ENCODE data around the gene TFCP2L1. TPM values are rescaled to one million over a fixed set of nuclear protein-coding genes. Genes with fewer than 3 reads are reported as not detected.

Gene TFCP2L1
- total and polyA plus RNA-seq, 2 donors (not counting 1 experiment from before 2014, with no cell fraction given) = not detected

DNA sequence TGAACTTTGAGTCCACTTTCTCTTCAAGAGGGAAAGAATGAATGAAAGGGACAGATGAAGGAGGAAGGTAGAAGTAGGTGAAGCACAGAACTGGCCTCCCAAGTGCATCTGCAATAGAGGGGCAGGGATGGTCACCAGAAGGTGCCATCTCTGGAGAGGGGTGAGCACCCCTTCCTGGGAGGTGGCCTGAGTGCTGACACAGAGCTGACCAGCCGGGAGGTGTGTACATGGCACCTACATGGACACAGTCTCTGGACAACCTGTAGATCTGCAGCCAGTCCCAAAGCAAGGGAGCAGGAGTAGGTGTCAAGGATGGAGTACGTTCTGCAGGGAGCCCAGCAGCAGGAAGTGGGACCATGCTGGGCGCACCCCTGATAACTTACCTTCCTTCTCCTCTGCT is 83.2 kb downstream of the TFCP2L1 start:
- H3K4me3 ChIP-seq (replicated peaks in 1 of 4; ENCODE audit: control extremely low read depth in 1 of 4, insufficient read depth in 1 of 4, low read depth in 3 of 4, low read length in 4 of 4) = no peak overlapping the region
- H3K79me2 ChIP-seq (ENCODE audit: control insufficient read depth, insufficient read depth, low read length) = no peaks in the 10 kb centered on the region
- H3K9ac ChIP-seq (ENCODE audit: insufficient read depth, low read length) = no peak overlapping the region
- H3K27me3 ChIP-seq (ENCODE audit: control insufficient read depth, insufficient read depth, low read length) = no peaks in the 10 kb centered on the region
- DNase-seq (ENCODE audit: low read depth in 2 of 2) = no peak
- no peak overlapping the region for H2AFZ ChIP-seq (ENCODE audit: low read length)
- no peaks in the 10 kb centered on the region for H3K4me1 ChIP-seq (ENCODE audit: control insufficient read depth, extremely low read depth, insufficient read depth, low read length)
- TF ChIP-seq, protein P1, sequence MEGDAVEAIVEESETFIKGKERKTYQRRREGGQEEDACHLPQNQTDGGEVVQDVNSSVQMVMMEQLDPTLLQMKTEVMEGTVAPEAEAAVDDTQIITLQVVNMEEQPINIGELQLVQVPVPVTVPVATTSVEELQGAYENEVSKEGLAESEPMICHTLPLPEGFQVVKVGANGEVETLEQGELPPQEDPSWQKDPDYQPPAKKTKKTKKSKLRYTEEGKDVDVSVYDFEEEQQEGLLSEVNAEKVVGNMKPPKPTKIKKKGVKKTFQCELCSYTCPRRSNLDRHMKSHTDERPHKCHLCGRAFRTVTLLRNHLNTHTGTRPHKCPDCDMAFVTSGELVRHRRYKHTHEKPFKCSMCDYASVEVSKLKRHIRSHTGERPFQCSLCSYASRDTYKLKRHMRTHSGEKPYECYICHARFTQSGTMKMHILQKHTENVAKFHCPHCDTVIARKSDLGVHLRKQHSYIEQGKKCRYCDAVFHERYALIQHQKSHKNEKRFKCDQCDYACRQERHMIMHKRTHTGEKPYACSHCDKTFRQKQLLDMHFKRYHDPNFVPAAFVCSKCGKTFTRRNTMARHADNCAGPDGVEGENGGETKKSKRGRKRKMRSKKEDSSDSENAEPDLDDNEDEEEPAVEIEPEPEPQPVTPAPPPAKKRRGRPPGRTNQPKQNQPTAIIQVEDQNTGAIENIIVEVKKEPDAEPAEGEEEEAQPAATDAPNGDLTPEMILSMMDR (conservative IDR thresholded peaks at IDR 0.05 in 1 of 2, IDR thresholded peaks at IDR 0.05 in 1 of 2; ENCODE audit: low read depth in 1 of 2, low read length in 2 of 2) = no peak
- TF ChIP-seq EZH2 (IDR thresholded peaks at IDR 0.05; ENCODE audit: low read length, missing control alignments) = no peak
- H3K9me3 ChIP-seq (ENCODE audit: control insufficient read depth, insufficient read depth, low read depth, low read length) = no peaks in the 10 kb centered on the region
- no peak overlapping the region for H3K4me2 ChIP-seq (ENCODE audit: extremely low read depth, insufficient read depth, low read length)
- no peak overlapping the region for H3K27ac ChIP-seq (ENCODE audit: insufficient read depth, low read length)
- H3K36me3 ChIP-seq (ENCODE audit: control insufficient read depth, insufficient read depth, low read length) = no peaks in the 10 kb centered on the region
- no peaks in the 10 kb centered on the region for H4K20me1 ChIP-seq (ENCODE audit: control insufficient read depth, extremely low read depth, insufficient read depth, low read length)

DNA sequence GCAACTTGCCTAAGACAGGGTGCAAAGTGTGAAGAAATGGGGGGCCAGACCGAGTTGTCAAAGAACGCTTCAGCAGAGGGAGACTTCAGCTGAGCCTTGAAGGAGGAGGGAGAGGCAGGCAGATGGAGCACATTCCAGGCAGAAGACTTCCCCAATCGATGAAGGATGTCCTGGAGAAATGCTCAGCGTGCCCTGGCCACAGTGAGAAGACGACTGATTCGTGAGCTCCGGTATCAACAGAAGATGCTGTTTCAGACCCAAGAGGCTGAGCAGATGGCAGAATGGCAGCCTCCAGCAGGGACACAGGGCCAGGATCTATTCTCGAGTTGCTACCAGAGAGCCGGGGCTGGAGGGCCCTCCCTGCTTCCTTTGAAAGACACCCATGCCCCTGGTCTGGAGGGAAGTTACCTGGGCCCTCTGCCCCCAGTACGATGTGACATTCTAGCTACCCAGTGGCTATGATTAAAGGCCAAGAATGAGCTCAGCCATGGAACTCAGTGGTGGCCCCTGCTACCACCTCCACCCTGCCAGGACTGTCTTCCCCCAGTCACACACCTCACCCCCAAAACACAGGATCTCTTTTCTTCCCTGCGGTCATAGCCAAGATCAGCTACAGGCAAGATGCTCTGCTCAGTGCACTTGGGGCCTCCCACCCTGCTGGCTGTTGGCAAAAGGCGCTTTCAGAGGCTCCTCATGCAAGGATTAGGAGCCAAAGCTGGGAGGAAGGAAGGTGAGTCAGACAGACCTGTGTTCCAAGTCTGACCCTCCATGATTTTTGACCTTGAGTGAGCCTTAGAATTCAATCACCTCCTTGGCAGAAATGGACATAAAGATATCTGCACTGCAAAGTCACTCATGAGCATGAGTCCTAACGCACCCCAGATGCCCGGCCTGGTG is 84.3 kb downstream of the TFCP2L1 start:
- no peaks in the 10 kb centered on the region for H3K9me3 ChIP-seq (ENCODE audit: control insufficient read depth, insufficient read depth, low read depth, low read length)
- H3K4me3 ChIP-seq (replicated peaks in 1 of 4; ENCODE audit: control extremely low read depth in 1 of 4, insufficient read depth in 1 of 4, low read depth in 3 of 4, low read length in 4 of 4) = no peak overlapping the region
- no peak overlapping the region for H3K27ac ChIP-seq (ENCODE audit: insufficient read depth, low read length)
- H3K79me2 ChIP-seq (ENCODE audit: control insufficient read depth, insufficient read depth, low read length) = no peaks in the 10 kb centered on the region
- no peak for DNase-seq (ENCODE audit: low read depth in 2 of 2)
- H3K4me1 ChIP-seq (ENCODE audit: control insufficient read depth, extremely low read depth, insufficient read depth, low read length) = no peaks in the 10 kb centered on the region
- no peaks in the 10 kb centered on the region for H3K36me3 ChIP-seq (ENCODE audit: control insufficient read depth, insufficient read depth, low read length)
- H3K4me2 ChIP-seq (ENCODE audit: extremely low read depth, insufficient read depth, low read length) = no peak overlapping the region
- no peaks in the 10 kb centered on the region for H4K20me1 ChIP-seq (ENCODE audit: control insufficient read depth, extremely low read depth, insufficient read depth, low read length)
- no peaks in the 10 kb centered on the region for H3K27me3 ChIP-seq (ENCODE audit: control insufficient read depth, insufficient read depth, low read length)
- H3K9ac ChIP-seq (ENCODE audit: insufficient read depth, low read length) = no peak overlapping the region
- no peak overlapping the region for H2AFZ ChIP-seq (ENCODE audit: low read length)
- TF ChIP-seq EZH2 (IDR thresholded peaks at IDR 0.05; ENCODE audit: low read length, missing control alignments) = no peak
- TF ChIP-seq, protein P1 (conservative IDR thresholded peaks at IDR 0.05 in 1 of 2, IDR thresholded peaks at IDR 0.05 in 1 of 2; ENCODE audit: low read depth in 1 of 2, low read length in 2 of 2) = no peak

DNA sequence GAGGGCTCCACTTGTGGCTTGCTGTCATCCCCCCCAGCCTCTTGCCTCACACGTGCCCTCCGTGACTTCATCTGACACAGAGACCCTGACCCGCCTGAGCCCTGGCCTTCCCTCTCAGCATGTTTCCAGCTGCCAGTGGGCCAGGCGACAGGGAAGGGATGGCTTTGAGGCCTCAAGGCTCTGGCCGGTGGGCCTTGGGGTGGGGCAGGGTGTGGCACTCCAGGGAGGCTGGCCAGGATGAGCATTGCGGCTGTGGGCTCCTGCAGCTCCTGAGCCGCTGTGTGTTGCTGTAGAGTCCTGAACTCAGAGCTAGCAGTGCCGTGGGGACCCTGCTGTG is 85.0 kb downstream of the TFCP2L1 start:
- no peaks in the 10 kb centered on the region for H3K36me3 ChIP-seq (ENCODE audit: control insufficient read depth, insufficient read depth, low read length)
- H3K9ac ChIP-seq (ENCODE audit: insufficient read depth, low read length) = no peak overlapping the region
- no peak for DNase-seq (ENCODE audit: low read depth in 2 of 2)
- no peak for TF ChIP-seq EZH2 (IDR thresholded peaks at IDR 0.05; ENCODE audit: low read length, missing control alignments)
- TF ChIP-seq, protein P1 (conservative IDR thresholded peaks at IDR 0.05 in 1 of 2, IDR thresholded peaks at IDR 0.05 in 1 of 2; ENCODE audit: low read depth in 1 of 2, low read length in 2 of 2) = no peak
- H4K20me1 ChIP-seq (ENCODE audit: control insufficient read depth, extremely low read depth, insufficient read depth, low read length) = no peaks in the 10 kb centered on the region
- no peak overlapping the region for H3K27ac ChIP-seq (ENCODE audit: insufficient read depth, low read length)
- no peaks in the 10 kb centered on the region for H3K4me1 ChIP-seq (ENCODE audit: control insufficient read depth, extremely low read depth, insufficient read depth, low read length)
- H3K9me3 ChIP-seq (ENCODE audit: control insufficient read depth, insufficient read depth, low read depth, low read length) = no peaks in the 10 kb centered on the region
- H3K79me2 ChIP-seq (ENCODE audit: control insufficient read depth, insufficient read depth, low read length) = no peaks in the 10 kb centered on the region
- no peak overlapping the region for H2AFZ ChIP-seq (ENCODE audit: low read length)
- H3K4me3 ChIP-seq (replicated peaks in 1 of 4; ENCODE audit: control extremely low read depth in 1 of 4, insufficient read depth in 1 of 4, low read depth in 3 of 4, low read length in 4 of 4) = no peak overlapping the region
- H3K4me2 ChIP-seq (ENCODE audit: extremely low read depth, insufficient read depth, low read length) = no peak overlapping the region
- no peaks in the 10 kb centered on the region for H3K27me3 ChIP-seq (ENCODE audit: control insufficient read depth, insufficient read depth, low read length)

Measured in fibroblast of lung (primary cell).